Measurements from ENCODE around the gene EXTL2. TPM values are rescaled to one million over a fixed set of nuclear protein-coding genes. Genes with fewer than 3 reads are reported as not detected.

The EXTL2 gene
- total and polyA plus RNA-seq, 4 donors = 3.6 to 8.7 (median 7.6) TPM

DNA sequence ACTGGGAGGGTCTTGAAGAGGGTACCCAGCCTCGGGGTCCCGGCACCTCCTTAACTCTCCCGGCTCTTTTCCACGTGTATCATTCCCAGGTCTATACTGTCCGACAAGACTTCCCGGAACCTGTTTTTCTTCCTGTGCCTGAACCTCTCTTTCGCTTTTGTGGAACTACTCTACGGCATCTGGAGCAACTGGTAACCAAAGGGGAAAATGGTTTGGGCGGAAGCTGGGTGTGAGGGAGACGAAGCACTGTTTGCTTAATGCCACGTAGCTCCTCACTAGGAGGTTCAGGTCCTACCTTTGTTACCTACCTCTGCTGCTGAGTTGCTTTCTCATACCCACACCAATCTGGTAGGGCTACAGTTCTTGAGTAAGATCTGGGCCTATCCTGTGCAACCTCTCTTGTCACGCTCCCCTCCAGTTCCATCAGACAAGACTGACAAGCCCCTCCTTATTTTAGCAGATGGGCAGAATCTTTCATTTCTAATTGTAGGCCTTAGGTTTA is 1.9 kb upstream of the EXTL2 start (continued):
- TF ChIP-seq, protein P1, sequence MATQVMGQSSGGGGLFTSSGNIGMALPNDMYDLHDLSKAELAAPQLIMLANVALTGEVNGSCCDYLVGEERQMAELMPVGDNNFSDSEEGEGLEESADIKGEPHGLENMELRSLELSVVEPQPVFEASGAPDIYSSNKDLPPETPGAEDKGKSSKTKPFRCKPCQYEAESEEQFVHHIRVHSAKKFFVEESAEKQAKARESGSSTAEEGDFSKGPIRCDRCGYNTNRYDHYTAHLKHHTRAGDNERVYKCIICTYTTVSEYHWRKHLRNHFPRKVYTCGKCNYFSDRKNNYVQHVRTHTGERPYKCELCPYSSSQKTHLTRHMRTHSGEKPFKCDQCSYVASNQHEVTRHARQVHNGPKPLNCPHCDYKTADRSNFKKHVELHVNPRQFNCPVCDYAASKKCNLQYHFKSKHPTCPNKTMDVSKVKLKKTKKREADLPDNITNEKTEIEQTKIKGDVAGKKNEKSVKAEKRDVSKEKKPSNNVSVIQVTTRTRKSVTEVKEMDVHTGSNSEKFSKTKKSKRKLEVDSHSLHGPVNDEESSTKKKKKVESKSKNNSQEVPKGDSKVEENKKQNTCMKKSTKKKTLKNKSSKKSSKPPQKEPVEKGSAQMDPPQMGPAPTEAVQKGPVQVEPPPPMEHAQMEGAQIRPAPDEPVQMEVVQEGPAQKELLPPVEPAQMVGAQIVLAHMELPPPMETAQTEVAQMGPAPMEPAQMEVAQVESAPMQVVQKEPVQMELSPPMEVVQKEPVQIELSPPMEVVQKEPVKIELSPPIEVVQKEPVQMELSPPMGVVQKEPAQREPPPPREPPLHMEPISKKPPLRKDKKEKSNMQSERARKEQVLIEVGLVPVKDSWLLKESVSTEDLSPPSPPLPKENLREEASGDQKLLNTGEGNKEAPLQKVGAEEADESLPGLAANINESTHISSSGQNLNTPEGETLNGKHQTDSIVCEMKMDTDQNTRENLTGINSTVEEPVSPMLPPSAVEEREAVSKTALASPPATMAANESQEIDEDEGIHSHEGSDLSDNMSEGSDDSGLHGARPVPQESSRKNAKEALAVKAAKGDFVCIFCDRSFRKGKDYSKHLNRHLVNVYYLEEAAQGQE (IDR thresholded peaks at IDR 0.05) = no peak
- TF ChIP-seq FOXA1 (IDR thresholded peaks at IDR 0.05) = no peak
- TF ChIP-seq HNF4G (IDR thresholded peaks at IDR 0.05) = no peak

DNA sequence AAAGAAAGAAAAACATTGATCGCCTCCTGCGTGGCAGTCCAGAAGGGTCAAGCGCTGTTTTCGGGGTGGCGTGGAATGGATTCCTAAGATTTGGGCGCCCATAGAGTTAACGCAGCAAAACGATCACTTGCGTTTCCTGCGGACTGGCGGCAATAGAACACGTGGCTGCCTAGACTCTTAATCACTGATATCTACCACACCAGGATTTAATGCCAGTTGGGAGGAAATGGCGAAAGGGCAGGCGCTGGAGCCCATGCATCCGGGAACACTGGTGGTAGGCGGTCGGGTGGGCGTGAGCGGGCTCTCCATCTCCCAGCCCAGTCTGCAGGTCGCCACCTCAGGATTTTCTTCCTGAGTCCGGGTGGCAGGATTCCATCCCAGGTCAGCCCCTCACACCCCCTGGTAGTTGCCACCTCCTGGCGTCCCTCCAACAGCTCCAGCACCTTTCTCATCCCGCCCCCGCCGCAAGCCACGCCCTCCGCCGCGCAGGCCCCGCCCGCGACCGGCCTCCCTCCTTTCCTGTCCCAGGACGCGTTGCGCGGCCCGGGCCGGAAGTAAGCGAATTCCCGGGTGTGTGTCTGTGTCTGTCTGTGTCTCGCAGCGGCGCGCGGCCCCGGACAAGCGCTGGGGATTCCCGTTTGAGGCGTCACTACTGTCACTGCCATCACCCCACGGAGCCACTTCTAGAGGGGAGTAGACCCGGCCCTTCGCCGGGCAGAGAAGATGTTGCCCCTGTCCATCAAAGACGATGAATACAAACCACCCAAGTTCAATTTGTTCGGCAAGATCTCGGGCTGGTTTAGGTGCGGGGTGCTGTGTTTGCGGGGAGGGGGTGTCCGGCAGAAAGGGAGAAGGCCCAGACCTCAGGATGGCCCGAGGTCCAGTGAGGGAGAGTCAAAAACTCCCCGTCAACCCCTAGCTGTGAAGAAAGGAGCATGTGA is 1.2 kb upstream of the EXTL2 start, which contains the start of gene SLC30A7:
Gene SLC30A7, plus strand, starts transcription at position 551 of the 941 bp plus-strand sequence. Its CDS starts 173 bp downstream, at position 724.
- peak within 1 kb of the TSS; percentile 97 to 98 for H3K27ac ChIP-seq (ENCODE audit: low read depth in 1 of 2, low read length in 2 of 2)
- peaks cover 0 to 8% (median 7%) of the 10 kb centered on the region in 4 donors for H3K36me3 ChIP-seq (ENCODE audit: control insufficient read depth in 4 of 4, insufficient read depth in 3 of 4, low read depth in 1 of 4, low read length in 3 of 4)
- H3K4me1 ChIP-seq (ENCODE audit: control insufficient read depth in 4 of 4, insufficient read depth in 4 of 4, low read length in 3 of 4) = peaks cover 0 to 17% (median 12%) of the 10 kb centered on the region in 4 donors
- WGBS = under 1% methylated on average over 62 of the region's 62 CpGs
- peak within 1 kb of the TSS; percentile 83 to 99 (median 91) for H3K4me3 ChIP-seq (ENCODE audit: low read depth in 1 of 3, low read length in 3 of 3)
- peak; percentile 98 for DNase-seq (ENCODE audit: low spot score)
- no peaks in the 10 kb centered on the region for H3K27me3 ChIP-seq (ENCODE audit: control insufficient read depth in 4 of 4, insufficient read depth in 4 of 4, low read length in 3 of 4)
- TF ChIP-seq TAF1 (conservative IDR thresholded peaks at IDR 0.05) = peak; percentile 15
- TF ChIP-seq GABPA (IDR thresholded peaks at IDR 0.05 in 1 of 2, conservative IDR thresholded peaks at IDR 0.05 in 1 of 2) = peak; percentile 63 to 92
- no peak for TF ChIP-seq HNF4G (IDR thresholded peaks at IDR 0.05)
- TF ChIP-seq JUND (IDR thresholded peaks at IDR 0.05) = no peak
- TF ChIP-seq YY1 (IDR thresholded peaks at IDR 0.05) = peak; percentile 67
- TF ChIP-seq, protein P2, sequence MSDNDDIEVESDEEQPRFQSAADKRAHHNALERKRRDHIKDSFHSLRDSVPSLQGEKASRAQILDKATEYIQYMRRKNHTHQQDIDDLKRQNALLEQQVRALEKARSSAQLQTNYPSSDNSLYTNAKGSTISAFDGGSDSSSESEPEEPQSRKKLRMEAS (IDR thresholded peaks at IDR 0.05) = peak; percentile 54
- TF ChIP-seq EGR1 (IDR thresholded peaks at IDR 0.05; ENCODE audit: low read depth in 2 of 2) = peak; percentile 40 to 79
- no peak for TF ChIP-seq NR2F2 (IDR thresholded peaks at IDR 0.05)
- TF ChIP-seq SP1 (IDR thresholded peaks at IDR 0.05) = peak; percentile 22
- no peak for TF ChIP-seq FOXA1 (IDR thresholded peaks at IDR 0.05)
- TF ChIP-seq, protein P3, sequence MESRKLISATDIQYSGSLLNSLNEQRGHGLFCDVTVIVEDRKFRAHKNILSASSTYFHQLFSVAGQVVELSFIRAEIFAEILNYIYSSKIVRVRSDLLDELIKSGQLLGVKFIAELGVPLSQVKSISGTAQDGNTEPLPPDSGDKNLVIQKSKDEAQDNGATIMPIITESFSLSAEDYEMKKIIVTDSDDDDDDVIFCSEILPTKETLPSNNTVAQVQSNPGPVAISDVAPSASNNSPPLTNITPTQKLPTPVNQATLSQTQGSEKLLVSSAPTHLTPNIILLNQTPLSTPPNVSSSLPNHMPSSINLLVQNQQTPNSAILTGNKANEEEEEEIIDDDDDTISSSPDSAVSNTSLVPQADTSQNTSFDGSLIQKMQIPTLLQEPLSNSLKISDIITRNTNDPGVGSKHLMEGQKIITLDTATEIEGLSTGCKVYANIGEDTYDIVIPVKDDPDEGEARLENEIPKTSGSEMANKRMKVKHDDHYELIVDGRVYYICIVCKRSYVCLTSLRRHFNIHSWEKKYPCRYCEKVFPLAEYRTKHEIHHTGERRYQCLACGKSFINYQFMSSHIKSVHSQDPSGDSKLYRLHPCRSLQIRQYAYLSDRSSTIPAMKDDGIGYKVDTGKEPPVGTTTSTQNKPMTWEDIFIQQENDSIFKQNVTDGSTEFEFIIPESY (IDR thresholded peaks at IDR 0.05) = peak; percentile 14
- no peak for TF ChIP-seq RAD21 (IDR thresholded peaks at IDR 0.05)
- peak in 1 of 2 donors; percentile 4 for TF ChIP-seq HNF4A (conservative IDR thresholded peaks at IDR 0.05)
- TF ChIP-seq, protein P4, sequence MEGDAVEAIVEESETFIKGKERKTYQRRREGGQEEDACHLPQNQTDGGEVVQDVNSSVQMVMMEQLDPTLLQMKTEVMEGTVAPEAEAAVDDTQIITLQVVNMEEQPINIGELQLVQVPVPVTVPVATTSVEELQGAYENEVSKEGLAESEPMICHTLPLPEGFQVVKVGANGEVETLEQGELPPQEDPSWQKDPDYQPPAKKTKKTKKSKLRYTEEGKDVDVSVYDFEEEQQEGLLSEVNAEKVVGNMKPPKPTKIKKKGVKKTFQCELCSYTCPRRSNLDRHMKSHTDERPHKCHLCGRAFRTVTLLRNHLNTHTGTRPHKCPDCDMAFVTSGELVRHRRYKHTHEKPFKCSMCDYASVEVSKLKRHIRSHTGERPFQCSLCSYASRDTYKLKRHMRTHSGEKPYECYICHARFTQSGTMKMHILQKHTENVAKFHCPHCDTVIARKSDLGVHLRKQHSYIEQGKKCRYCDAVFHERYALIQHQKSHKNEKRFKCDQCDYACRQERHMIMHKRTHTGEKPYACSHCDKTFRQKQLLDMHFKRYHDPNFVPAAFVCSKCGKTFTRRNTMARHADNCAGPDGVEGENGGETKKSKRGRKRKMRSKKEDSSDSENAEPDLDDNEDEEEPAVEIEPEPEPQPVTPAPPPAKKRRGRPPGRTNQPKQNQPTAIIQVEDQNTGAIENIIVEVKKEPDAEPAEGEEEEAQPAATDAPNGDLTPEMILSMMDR (IDR thresholded peaks at IDR 0.05; ENCODE audit: low read depth, low read length, missing input control) = no peak
- TF ChIP-seq, protein P1 (IDR thresholded peaks at IDR 0.05) = no peak
- no peak for TF ChIP-seq RXRA (IDR thresholded peaks at IDR 0.05)
- peak within 1 kb of the TSS; percentile 94 to 97 for H3K9ac ChIP-seq (ENCODE audit: low read depth in 1 of 2, low read length in 2 of 2)
- H3K9me3 ChIP-seq (ENCODE audit: control insufficient read depth in 4 of 4, low read length in 3 of 4) = no peaks in the 10 kb centered on the region

Data from liver (tissue), 9 donors.